ENCODE measurements around the gene IPCEF1. TPM values are rescaled to one million over a fixed set of nuclear protein-coding genes. Genes with fewer than 3 reads are reported as not detected.
"Not testable (repeated sequence)": the region's sequence is repeated elsewhere in the genome, so short reads cannot be mapped to it uniquely, and the experiment has no call there.

IPCEF1 gene
- polyA plus RNA-seq, 1 experiment = 0.35 TPM

DNA sequence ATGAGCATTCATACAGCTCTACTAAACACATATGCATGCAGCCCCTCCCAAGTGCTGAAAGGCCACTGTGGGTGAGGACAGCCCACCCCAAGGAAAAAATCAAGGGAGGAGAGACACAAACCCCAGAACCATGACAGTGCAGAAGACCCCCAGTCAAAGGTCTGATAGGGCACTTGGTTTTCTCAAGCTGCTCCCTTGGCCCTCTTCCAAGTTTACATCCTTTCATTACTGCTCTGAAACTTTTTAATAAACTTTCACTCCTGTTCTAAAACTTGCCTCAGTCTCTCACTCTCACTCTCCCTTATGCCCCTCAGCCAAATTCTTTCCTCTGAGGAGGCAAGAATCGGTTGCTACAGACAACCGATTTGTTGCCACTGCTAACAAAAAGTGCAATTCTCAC lies 24.9 kb downstream of the IPCEF1 start:
- Histone ChIP-seq H3K27me3 (ENCODE audit: control insufficient read depth, insufficient read depth, low read length) (no peaks in the 10 kb centered on the region), H3K4me3 (ENCODE audit: low read depth, low read length) (no peak overlapping the region), H3K27ac (ENCODE audit: low read depth, low read length) (no peak overlapping the region), H3K9me3 (ENCODE audit: control insufficient read depth, insufficient read depth, low read length) (no peaks in the 10 kb centered on the region; the same call in 1 of the 2 replicates)
- ChIA-PET CTCF (interaction anchor here (1.3 kb wide), 1 partner anchor 12 kb away, joined by 3 read pairs; no protein-coding TSS in a partner anchor), POLR2A (no interaction called here)
- TF ChIP-seq, protein P1, sequence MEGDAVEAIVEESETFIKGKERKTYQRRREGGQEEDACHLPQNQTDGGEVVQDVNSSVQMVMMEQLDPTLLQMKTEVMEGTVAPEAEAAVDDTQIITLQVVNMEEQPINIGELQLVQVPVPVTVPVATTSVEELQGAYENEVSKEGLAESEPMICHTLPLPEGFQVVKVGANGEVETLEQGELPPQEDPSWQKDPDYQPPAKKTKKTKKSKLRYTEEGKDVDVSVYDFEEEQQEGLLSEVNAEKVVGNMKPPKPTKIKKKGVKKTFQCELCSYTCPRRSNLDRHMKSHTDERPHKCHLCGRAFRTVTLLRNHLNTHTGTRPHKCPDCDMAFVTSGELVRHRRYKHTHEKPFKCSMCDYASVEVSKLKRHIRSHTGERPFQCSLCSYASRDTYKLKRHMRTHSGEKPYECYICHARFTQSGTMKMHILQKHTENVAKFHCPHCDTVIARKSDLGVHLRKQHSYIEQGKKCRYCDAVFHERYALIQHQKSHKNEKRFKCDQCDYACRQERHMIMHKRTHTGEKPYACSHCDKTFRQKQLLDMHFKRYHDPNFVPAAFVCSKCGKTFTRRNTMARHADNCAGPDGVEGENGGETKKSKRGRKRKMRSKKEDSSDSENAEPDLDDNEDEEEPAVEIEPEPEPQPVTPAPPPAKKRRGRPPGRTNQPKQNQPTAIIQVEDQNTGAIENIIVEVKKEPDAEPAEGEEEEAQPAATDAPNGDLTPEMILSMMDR (IDR thresholded peaks at IDR 0.05; ENCODE audit: low read depth, low read length) = no peak
- no peak for DNase-seq (ENCODE audit: low read depth, low spot score)

DNA sequence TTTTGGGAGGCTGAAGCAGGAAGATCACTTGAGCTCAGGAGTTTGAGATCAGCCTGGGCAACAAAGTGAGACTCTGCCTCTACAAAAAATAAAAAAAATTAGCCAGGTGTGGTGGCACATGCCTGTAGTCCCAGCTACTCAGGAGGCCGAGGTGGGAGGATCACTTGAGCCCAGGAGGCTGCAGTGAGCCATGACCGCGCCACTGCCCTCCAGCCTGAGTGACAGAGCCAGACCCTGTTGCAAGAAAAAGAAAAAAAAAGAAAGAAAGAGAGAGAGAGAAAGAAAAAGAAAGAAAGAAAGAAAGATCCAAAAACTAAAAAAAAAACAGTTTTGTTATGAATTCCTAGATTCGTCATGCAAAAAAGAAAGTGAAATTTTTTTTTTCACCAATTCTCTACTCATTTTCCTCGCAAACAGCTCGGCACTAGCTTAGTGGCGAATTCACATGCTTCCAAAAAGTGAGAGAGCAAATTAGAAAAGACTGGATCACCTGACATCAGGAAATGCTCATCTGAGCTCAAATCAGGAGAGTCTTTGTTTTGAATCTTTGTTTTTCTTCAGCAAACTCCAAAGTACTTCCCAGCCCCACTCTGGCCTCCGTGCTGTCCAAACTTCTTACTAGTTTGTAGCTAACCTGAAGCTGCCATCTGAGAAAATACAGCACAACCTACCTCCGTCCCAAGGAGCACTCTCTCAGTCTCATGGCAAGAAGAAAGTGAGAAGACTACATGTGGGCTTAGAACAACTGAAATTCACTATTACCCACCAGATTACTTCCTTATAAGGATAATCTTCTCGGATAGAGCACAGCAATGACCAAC lies 27.0 kb downstream of the IPCEF1 start:
- ChIA-PET CTCF (interaction anchor here (0.7 to 1.7 kb wide), 2 partner anchors 176 to 260 kb away, joined by 3 read pairs; no protein-coding TSS in a partner anchor), POLR2A (no interaction called here)
- H3K4me3 ChIP-seq (ENCODE audit: low read depth, low read length) = no peak overlapping the region
- no peaks in the 10 kb centered on the region; the same call in 1 of the 2 replicates for H3K9me3 ChIP-seq (ENCODE audit: control insufficient read depth, insufficient read depth, low read length)
- no peaks in the 10 kb centered on the region for H3K27me3 ChIP-seq (ENCODE audit: control insufficient read depth, insufficient read depth, low read length)
- H3K27ac ChIP-seq (ENCODE audit: low read depth, low read length) = no peak overlapping the region
- DNase-seq (ENCODE audit: low read depth, low spot score) = no peak
- TF ChIP-seq, protein P1 (IDR thresholded peaks at IDR 0.05; ENCODE audit: low read depth, low read length) = no peak

DNA sequence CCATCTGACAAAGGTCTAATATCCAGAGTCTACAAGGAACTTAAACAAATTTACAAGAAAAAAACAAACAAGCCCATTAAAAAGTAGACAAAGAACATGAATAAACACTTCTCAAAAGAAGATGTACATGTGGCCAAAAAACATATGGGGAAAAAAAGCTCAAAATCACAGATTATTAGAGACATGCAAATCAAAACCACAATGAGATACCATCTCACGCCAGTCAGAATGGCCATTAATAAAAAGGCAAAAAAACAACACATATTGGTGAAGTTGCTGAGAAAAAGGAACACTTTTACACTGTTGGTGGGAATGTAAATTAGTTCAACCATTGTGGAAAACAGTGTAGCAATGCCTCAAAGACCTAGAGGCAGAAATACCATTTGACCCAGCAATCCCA lies 29.3 kb downstream of the IPCEF1 start:
- CTCF ChIA-PET; DNase-seq (ENCODE audit: low read depth, low spot score); H3K9me3 ChIP-seq (ENCODE audit: control insufficient read depth, insufficient read depth, low read length); H3K27ac ChIP-seq (ENCODE audit: low read depth, low read length); H3K4me3 ChIP-seq (ENCODE audit: low read depth, low read length); POLR2A ChIA-PET; H3K27me3 ChIP-seq (ENCODE audit: control insufficient read depth, insufficient read depth, low read length): not testable (repeated sequence)

DNA sequence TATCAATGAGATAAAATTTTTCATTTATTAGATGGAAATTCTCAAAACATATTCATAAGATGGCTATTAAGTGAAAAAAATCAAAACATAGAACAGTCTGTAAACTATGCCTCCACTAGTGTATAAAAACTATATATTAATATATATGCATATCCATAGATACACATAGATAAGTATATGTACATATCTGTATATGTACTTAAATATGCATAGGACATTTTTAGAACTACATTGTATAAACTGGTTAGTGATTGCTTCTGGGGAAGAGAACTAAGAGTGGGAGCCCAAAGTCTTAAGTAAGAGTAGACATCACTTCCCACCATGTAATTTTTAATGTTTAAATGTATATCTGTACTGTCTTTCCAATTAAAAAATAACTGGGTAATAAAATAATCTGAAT lies 31.5 kb downstream of the IPCEF1 start:
- Histone ChIP-seq H3K27ac (ENCODE audit: low read depth, low read length) (no peak overlapping the region), H3K9me3 (ENCODE audit: control insufficient read depth, insufficient read depth, low read length) (no peaks in the 10 kb centered on the region), H3K4me3 (ENCODE audit: low read depth, low read length) (no peak overlapping the region), H3K27me3 (ENCODE audit: control insufficient read depth, insufficient read depth, low read length) (no peaks in the 10 kb centered on the region)
- ChIA-PET CTCF (no interaction called here), POLR2A (no interaction called here)
- TF ChIP-seq, protein P1 (IDR thresholded peaks at IDR 0.05; ENCODE audit: low read depth, low read length) = no peak
- DNase-seq (ENCODE audit: low read depth, low spot score) = no peak

DNA sequence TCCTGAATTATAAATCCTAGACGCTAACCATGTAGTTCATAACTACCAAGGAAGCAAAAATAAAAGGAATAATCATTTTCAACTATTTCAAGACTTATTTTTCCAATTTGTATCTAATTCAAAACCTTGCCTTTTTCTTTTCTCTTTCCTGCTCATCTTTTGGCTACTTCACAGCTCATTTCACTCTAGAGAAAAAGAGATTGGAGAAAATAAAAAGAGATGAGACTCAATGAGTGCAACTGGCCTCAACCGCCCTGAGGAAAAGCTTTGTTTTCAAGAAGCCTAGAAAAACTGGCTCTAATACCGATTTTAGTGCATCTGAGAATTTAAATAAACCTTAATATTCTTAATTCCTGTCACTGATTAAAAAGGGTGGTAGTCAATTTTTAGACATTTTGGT lies 36.4 kb downstream of the IPCEF1 start:
- POLR2A ChIA-PET = no interaction called here
- TF ChIP-seq, protein P1 (IDR thresholded peaks at IDR 0.05; ENCODE audit: low read depth, low read length) = no peak
- no peak overlapping the region for H3K27ac ChIP-seq (ENCODE audit: low read depth, low read length)
- CTCF ChIA-PET = interaction anchor here (0.6 kb wide), 1 partner anchor 162 kb away, joined by 4 read pairs; no protein-coding TSS in a partner anchor
- no peak for DNase-seq (ENCODE audit: low read depth, low spot score)
- no peak overlapping the region for H3K4me3 ChIP-seq (ENCODE audit: low read depth, low read length)
- H3K9me3 ChIP-seq (ENCODE audit: control insufficient read depth, insufficient read depth, low read length) = no peaks in the 10 kb centered on the region
- no peaks in the 10 kb centered on the region for H3K27me3 ChIP-seq (ENCODE audit: control insufficient read depth, insufficient read depth, low read length)

All from AG04450 (cell line).